ENCODE measurements around the gene LPAR1.

DNA sequence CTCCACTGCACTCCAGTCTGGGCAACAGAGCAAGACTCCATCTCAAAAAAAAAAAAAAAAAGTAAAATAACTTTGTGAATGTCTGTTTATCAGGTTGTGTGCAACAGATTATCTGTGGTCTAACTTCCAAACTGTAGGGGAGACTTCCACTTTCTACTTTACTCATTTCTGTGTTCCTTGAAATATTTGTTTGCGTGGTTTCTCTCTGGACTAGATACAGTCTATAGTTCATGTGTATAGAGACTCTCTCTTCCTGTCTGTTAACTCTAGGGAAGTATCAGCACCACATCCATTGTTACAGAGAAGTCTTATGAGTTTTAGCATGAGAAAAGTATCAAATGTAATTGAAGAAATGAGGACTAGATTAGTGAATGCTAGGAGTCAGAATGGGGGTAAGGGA, 168.3 kb downstream of the LPAR1 start:
- TF ChIP-seq, protein P1, sequence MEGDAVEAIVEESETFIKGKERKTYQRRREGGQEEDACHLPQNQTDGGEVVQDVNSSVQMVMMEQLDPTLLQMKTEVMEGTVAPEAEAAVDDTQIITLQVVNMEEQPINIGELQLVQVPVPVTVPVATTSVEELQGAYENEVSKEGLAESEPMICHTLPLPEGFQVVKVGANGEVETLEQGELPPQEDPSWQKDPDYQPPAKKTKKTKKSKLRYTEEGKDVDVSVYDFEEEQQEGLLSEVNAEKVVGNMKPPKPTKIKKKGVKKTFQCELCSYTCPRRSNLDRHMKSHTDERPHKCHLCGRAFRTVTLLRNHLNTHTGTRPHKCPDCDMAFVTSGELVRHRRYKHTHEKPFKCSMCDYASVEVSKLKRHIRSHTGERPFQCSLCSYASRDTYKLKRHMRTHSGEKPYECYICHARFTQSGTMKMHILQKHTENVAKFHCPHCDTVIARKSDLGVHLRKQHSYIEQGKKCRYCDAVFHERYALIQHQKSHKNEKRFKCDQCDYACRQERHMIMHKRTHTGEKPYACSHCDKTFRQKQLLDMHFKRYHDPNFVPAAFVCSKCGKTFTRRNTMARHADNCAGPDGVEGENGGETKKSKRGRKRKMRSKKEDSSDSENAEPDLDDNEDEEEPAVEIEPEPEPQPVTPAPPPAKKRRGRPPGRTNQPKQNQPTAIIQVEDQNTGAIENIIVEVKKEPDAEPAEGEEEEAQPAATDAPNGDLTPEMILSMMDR (IDR thresholded peaks at IDR 0.05; ENCODE audit: insufficient read depth, low read depth, low read length) = no peak
- no peak for TF ChIP-seq EZH2 (IDR thresholded peaks at IDR 0.05; ENCODE audit: insufficient read depth, low read length)

All from astrocyte (in vitro differentiated cells and primary cell).